Parathyroid adenoma (tissue), 2 donors: ENCODE measurements around the gene MBTPS1.

Source experiments
- H2AFZ ChIP-seq: fragments of 300-600 bp; sonication (generic); one replicate; pipeline ENCODE4 v1.7.0; 2017; ENCODE audit warnings: antibody characterized with exemption, mild to moderate bottlenecking
- H3K27ac ChIP-seq: fragments of 300-600 bp; sonication (generic); one replicate; pipeline ENCODE4 v1.7.0; 2017
- H3K27me3 ChIP-seq: fragments of 300-600 bp; sonication (generic); one replicate; pipeline ENCODE4 v1.7.0; 2017; ENCODE audit warnings: low read length; ENCODE audit not compliant: control insufficient read depth, insufficient read depth
- H3K36me3 ChIP-seq: fragments of 300-600 bp; sonication (generic); one replicate; pipeline ENCODE4 v1.7.0; 2017; ENCODE audit warnings: low read length; ENCODE audit not compliant: control insufficient read depth, insufficient read depth
- H3K4me1 ChIP-seq: fragments of 300-600 bp; sonication (generic); one replicate; pipeline ENCODE4 v1.7.0; 2017; ENCODE audit warnings: control low read depth
- H3K4me2 ChIP-seq: fragments of 300-600 bp; sonication (generic); one replicate; pipeline ENCODE4 v1.7.0; 2017; ENCODE audit warnings: low read length
- H3K4me3 ChIP-seq: fragments of 300-600 bp; sonication (generic); one replicate; pipeline ENCODE4 v1.7.0; 2017; ENCODE audit warnings: low read depth, low read length
- H3K79me2 ChIP-seq: fragments of 300-600 bp; sonication (generic); one replicate; pipeline ENCODE4 v1.7.0; 2017; ENCODE audit warnings: control low read depth
- H3K9ac ChIP-seq: fragments of 300-600 bp; sonication (generic); one replicate; pipeline ENCODE4 v1.7.0; 2017; ENCODE audit warnings: mild to moderate bottlenecking
- H3K9me3 ChIP-seq: fragments of 300-600 bp; sonication (generic); one replicate; pipeline ENCODE4 v1.7.0; 2017; ENCODE audit warnings: low read length; ENCODE audit not compliant: control insufficient read depth
- TF ChIP-seq, protein P1 (sequence below): fragments of 300-600 bp; sonication (generic); IDR thresholded peaks from one replicate; pipeline ENCODE4 v1.7.0; 2017; ENCODE audit warnings: antibody characterized with exemption, mild to moderate bottlenecking
- donor health status: primary hyperparathyroidism.

Gene MBTPS1

GRCh38 chr16:84029297-84030047 lies 87.3 kb downstream of the MBTPS1 start:
- TF ChIP-seq, protein P1, sequence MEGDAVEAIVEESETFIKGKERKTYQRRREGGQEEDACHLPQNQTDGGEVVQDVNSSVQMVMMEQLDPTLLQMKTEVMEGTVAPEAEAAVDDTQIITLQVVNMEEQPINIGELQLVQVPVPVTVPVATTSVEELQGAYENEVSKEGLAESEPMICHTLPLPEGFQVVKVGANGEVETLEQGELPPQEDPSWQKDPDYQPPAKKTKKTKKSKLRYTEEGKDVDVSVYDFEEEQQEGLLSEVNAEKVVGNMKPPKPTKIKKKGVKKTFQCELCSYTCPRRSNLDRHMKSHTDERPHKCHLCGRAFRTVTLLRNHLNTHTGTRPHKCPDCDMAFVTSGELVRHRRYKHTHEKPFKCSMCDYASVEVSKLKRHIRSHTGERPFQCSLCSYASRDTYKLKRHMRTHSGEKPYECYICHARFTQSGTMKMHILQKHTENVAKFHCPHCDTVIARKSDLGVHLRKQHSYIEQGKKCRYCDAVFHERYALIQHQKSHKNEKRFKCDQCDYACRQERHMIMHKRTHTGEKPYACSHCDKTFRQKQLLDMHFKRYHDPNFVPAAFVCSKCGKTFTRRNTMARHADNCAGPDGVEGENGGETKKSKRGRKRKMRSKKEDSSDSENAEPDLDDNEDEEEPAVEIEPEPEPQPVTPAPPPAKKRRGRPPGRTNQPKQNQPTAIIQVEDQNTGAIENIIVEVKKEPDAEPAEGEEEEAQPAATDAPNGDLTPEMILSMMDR: no peak
- H3K4me3 ChIP-seq: no peak overlapping the region
- no peak overlapping the region for H3K9ac ChIP-seq

DNA sequence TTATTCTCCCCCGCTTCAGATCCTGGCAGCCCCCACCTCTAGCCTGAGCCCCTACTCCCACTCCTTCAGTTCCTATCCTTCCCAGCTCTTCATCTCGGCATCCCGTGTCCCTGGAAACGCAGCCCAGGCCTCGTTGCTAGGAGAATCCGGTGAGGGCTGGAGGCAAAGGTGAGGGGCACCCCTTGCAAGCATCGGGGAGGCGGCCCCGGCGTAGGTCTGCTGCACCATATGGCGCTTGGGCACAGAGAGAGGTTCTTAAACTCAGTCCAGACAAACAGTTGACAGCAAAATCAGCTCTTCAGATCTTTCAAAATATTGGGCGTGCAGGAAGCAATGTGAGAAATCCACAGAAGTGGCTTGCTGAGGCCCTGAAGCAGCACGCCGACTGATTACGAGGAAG lies 89.1 kb downstream of the MBTPS1 start:
- no peak overlapping the region for H3K4me2 ChIP-seq
- H3K27me3 ChIP-seq: no peaks in the 10 kb centered on the region
- TF ChIP-seq, protein P1: no peak
- H3K36me3 ChIP-seq: no peaks in the 10 kb centered on the region
- no peak overlapping the region for H3K9ac ChIP-seq
- H3K4me3 ChIP-seq: no peak overlapping the region
- no peaks in the 10 kb centered on the region for H3K9me3 ChIP-seq
- no peaks in the 10 kb centered on the region for H3K4me1 ChIP-seq
- H2AFZ ChIP-seq: no peak overlapping the region
- H3K79me2 ChIP-seq: no peaks in the 10 kb centered on the region
- no peak overlapping the region for H3K27ac ChIP-seq

More at GRCh38 chr16:84029297-84030047, 87.3 kb downstream of the MBTPS1 start:
- no peak overlapping the region for H2AFZ ChIP-seq
- no peaks in the 10 kb centered on the region for H3K79me2 ChIP-seq
- no peaks in the 10 kb centered on the region for H3K4me1 ChIP-seq
- no peak overlapping the region for H3K27ac ChIP-seq
- H3K36me3 ChIP-seq: no peaks in the 10 kb centered on the region
- no peaks in the 10 kb centered on the region for H3K27me3 ChIP-seq
- H3K4me2 ChIP-seq: no peak overlapping the region
- H3K9me3 ChIP-seq: no peaks in the 10 kb centered on the region

GRCh38 chr16:84026606-84027005 lies 90.1 kb downstream of the MBTPS1 start:
- no peaks in the 10 kb centered on the region for H3K36me3 ChIP-seq
- TF ChIP-seq, protein P1: no peak
- no peak overlapping the region for H3K4me2 ChIP-seq
- no peaks in the 10 kb centered on the region for H3K27me3 ChIP-seq
- H3K9me3 ChIP-seq: no peaks in the 10 kb centered on the region
- no peak overlapping the region for H2AFZ ChIP-seq
- no peak overlapping the region for H3K4me3 ChIP-seq
- no peaks in the 10 kb centered on the region for H3K79me2 ChIP-seq
- no peak overlapping the region for H3K9ac ChIP-seq
- no peak overlapping the region for H3K27ac ChIP-seq
- no peaks in the 10 kb centered on the region for H3K4me1 ChIP-seq

- Histone ChIP-seq H3K27me3 (no peaks in the 10 kb centered on the region), H3K27ac (no peak overlapping the region), H3K79me2 (no peaks in the 10 kb centered on the region), H3K4me1 (no peaks in the 10 kb centered on the region), H3K9me3 (no peaks in the 10 kb centered on the region), H3K4me2 (no peak overlapping the region), H3K36me3 (no peaks in the 10 kb centered on the region), H3K4me3 (no peak overlapping the region), H2AFZ (no peak overlapping the region), H3K9ac (no peak overlapping the region)
- TF ChIP-seq, protein P1: no peak
These were observed 91.9 kb downstream of the MBTPS1 start for GRCh38 chr16:84024854-84025253.

DNA sequence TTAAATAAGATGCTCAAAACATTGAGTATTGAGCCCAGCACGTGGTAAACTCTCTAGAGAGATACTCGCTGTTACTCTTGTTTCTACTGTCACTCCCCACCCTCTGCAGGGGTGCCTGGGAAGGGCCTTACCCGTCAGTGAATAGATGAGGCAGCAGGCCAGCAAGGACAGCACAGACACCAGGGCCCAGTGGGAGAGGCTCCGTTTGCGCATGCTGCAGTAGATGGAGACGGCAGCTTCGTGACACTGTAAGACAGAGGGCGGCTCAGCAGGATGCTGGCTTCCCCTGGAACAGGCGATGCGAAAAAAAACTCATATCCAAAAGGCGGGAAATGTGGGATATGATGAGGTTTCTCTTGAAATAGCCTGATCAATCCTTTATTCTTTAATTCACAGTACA lies 94.1 kb downstream of the MBTPS1 start:
- H3K79me2 ChIP-seq: no peaks in the 10 kb centered on the region
- no peaks in the 10 kb centered on the region for H3K4me1 ChIP-seq
- no peaks in the 10 kb centered on the region for H3K9me3 ChIP-seq
- no peak overlapping the region for H3K4me2 ChIP-seq
- H2AFZ ChIP-seq: no peak overlapping the region
- H3K36me3 ChIP-seq: no peaks in the 10 kb centered on the region
- H3K4me3 ChIP-seq: no peak overlapping the region
- TF ChIP-seq, protein P1: no peak
- H3K27me3 ChIP-seq: no peaks in the 10 kb centered on the region
- H3K27ac ChIP-seq: no peak overlapping the region
- no peak overlapping the region for H3K9ac ChIP-seq
